T-helper 17 cell (primary cell): ENCODE measurements around the gene MAP2. TPM values are rescaled to one million over a fixed set of nuclear protein-coding genes. Genes with fewer than 3 reads are reported as not detected.
A peak's percentile ranks its signal among the peaks of the same experiment; 100 is the strongest.

Experiments
- ATAC-seq: fragments of 150-1000 bp; cut with Tn5 transposase; 2 replicates; pipeline ENCODE4 v1.10.0; 2021; ENCODE audit warnings: mild to moderate bottlenecking, moderate library complexity
- DNase-seq, 3 donors: peaks; one replicate each; pipeline versions ENCODE4 v3.0.0 to v3.0.0-alpha.2; 2020 to 2021
- H3K9me3 ChIP-seq: one replicate; pipeline ENCODE4 v1.7.0; 2013; ENCODE audit warnings: low read length, mild to moderate bottlenecking; ENCODE audit not compliant: control insufficient read depth, poor library complexity, severe bottlenecking
- H3K27ac Mint-ChIP-seq: one replicate; pipeline ENCODE4 v1.8.0; 2022; ENCODE audit warnings: mild to moderate bottlenecking, moderate library complexity, mixed read lengths
- H3K27me3 Mint-ChIP-seq: one replicate; pipeline ENCODE4 v1.8.0; 2022; ENCODE audit warnings: mixed read lengths
- H3K36me3 Mint-ChIP-seq: one replicate; pipeline ENCODE4 v1.8.0; 2022; ENCODE audit warnings: low read depth, mixed read lengths
- H3K4me1 Mint-ChIP-seq: one replicate; pipeline ENCODE4 v1.8.0; 2022; ENCODE audit warnings: mild to moderate bottlenecking, mixed read lengths
- H3K4me3 Mint-ChIP-seq: one replicate; pipeline ENCODE4 v1.8.0; 2022; ENCODE audit warnings: mild to moderate bottlenecking, moderate library complexity, mixed read lengths
- total RNA-seq, 4 donors: library from RNA in 2 of 4; stranded (reverse) in 2 of 4; gene quantifications; one replicate each; pipeline ENCODE4 v1.2.3 and lab custom pipeline; 2022 to 2026

MAP2 gene
- total RNA-seq, 2 donors from 2014 or later, result 0.17 to 0.94 TPM

DNA sequence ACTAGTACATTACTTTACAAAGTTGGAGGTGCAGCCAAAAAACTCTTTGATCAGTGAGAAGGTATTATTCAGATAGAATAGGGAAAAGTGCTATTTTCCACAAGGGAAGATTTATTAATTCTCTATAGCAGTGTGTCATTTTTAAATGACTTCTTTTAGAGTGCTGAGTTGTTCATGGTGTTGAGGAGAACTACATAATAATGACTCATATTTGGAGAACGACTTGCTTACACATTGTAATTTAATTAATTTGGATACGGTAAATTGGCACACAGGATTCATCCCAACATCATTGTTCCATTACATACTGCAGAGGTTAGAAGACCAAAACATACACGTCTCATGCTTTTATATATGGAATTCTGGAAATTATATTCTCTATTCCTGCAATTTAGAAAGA, 22.1 kb upstream of the MAP2 start:
- Mint-ChIP-seq H3K27ac (no peak overlapping the region), H3K27me3 (no peaks in the 10 kb centered on the region), H3K36me3 (no peaks in the 10 kb centered on the region), H3K4me1 (no peaks in the 10 kb centered on the region), H3K4me3 (no peak overlapping the region)
- no peak for ATAC-seq
- DNase-seq, result no peak
- H3K9me3 ChIP-seq, result no peaks in the 10 kb centered on the region

DNA sequence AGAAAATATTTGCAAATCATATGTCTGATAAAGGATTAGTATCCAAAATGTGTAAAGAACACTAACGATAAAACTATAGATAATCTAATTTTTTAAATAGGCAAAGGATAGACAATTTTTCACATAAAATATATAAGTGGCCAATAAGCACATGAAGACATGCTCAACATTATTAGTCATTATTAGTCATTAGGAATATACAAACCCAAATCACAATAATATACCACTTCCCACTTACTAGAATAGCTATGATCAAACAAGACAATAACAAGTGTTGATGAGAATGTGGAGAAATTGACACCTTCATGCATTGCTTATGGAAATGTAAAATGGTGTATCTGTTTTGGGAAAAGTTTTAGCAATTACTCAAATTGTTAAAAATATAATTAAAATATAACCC, 12.6 kb upstream of the MAP2 start:
- no peaks in the 10 kb centered on the region for H3K36me3 Mint-ChIP-seq
- ATAC-seq, result no peak
- no peaks in the 10 kb centered on the region for H3K4me1 Mint-ChIP-seq
- no peak overlapping the region for H3K27ac Mint-ChIP-seq
- H3K9me3 ChIP-seq, result no peaks in the 10 kb centered on the region
- no peaks in the 10 kb centered on the region for H3K27me3 Mint-ChIP-seq
- H3K4me3 Mint-ChIP-seq, result no peak overlapping the region
- DNase-seq, result no peak

DNA sequence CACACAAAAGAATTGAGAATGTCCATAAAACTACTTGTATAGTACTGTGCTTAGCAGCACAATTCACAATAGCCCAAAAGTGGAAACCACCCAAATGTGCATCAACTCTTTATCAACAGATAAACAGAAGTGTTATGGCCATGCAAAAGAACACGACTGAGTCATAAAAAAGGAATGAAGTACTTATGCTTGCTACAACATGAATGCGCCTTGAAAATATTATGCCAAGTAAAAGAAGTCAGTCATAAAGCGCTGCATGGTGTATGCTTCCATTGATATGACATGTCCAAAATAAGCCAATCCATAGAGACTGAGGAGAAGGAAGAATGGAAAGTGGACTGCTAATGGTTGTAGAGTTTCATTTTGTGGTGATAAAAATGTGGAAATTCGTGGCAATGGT, 12.1 kb upstream of the MAP2 start:
- H3K9me3 ChIP-seq, result no peaks in the 10 kb centered on the region

GRCh38 chr2:209413311-209414014, 10.4 kb upstream of the MAP2 start:
- no peaks in the 10 kb centered on the region for H3K9me3 ChIP-seq
- no peak for ATAC-seq
- H3K4me3 Mint-ChIP-seq, result no peak overlapping the region
- no peak overlapping the region for H3K27ac Mint-ChIP-seq
- no peaks in the 10 kb centered on the region for H3K36me3 Mint-ChIP-seq
- H3K27me3 Mint-ChIP-seq, result no peaks in the 10 kb centered on the region
- H3K4me1 Mint-ChIP-seq, result no peaks in the 10 kb centered on the region
- DNase-seq, result no peak

More for the DNA sequence above, 12.1 kb upstream of the MAP2 start:
- no peaks in the 10 kb centered on the region for H3K27me3 Mint-ChIP-seq
- ATAC-seq (no peak), DNase-seq (no peak)
- H3K27ac Mint-ChIP-seq, result no peak overlapping the region
- no peaks in the 10 kb centered on the region for H3K36me3 Mint-ChIP-seq
- no peak overlapping the region for H3K4me3 Mint-ChIP-seq
- no peaks in the 10 kb centered on the region for H3K4me1 Mint-ChIP-seq

DNA sequence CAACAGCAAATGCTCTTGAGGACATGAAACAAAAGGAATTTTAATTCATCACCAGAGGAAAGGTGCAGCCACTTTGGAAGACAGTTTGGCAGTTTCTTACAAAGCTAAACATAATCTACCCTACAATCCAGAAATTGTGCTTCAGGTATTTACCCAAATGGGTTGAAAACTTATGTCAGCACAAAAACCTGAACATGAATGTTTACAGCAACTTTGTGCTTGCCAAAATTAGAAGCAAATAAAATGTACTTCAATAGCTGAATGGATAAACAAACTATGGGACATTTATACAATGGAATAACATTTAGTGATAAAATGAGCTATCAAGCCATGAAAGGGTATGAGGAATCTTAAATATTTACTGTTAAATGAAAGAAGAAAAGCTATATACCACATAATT, 6.9 kb upstream of the MAP2 start:
- H3K4me3 Mint-ChIP-seq, result no peak overlapping the region
- no peaks in the 10 kb centered on the region for H3K9me3 ChIP-seq
- no peaks in the 10 kb centered on the region for H3K27me3 Mint-ChIP-seq
- H3K4me1 Mint-ChIP-seq, result no peaks in the 10 kb centered on the region
- H3K27ac Mint-ChIP-seq, result no peak overlapping the region
- DNase-seq, result no peak
- no peaks in the 10 kb centered on the region for H3K36me3 Mint-ChIP-seq
- ATAC-seq, result no peak

GRCh38 chr2:209422191-209422754, 1.6 kb upstream of the MAP2 start:
- Mint-ChIP-seq H3K36me3 (peaks cover 2% of the 10 kb centered on the region), H3K4me3 (no peak overlapping the region), H3K27ac (no peak overlapping the region), H3K27me3 (peaks cover 28% of the 10 kb centered on the region), H3K4me1 (peaks cover 11% of the 10 kb centered on the region)
- no peak for ATAC-seq
- no peak for DNase-seq
- no peaks in the 10 kb centered on the region for H3K9me3 ChIP-seq

GRCh38 chr2:209424199-209424701, 403 bp downstream of the MAP2 start:
- Mint-ChIP-seq H3K4me1 (peaks cover 11% of the 10 kb centered on the region), H3K4me3 (peak overlapping the region; percentile 85), H3K36me3 (peaks cover 2% of the 10 kb centered on the region), H3K27ac (no peak overlapping the region), H3K27me3 (peaks cover 28% of the 10 kb centered on the region)
- DNase-seq (no peak), ATAC-seq (peak; percentile 27)
- no peaks in the 10 kb centered on the region for H3K9me3 ChIP-seq

DNA sequence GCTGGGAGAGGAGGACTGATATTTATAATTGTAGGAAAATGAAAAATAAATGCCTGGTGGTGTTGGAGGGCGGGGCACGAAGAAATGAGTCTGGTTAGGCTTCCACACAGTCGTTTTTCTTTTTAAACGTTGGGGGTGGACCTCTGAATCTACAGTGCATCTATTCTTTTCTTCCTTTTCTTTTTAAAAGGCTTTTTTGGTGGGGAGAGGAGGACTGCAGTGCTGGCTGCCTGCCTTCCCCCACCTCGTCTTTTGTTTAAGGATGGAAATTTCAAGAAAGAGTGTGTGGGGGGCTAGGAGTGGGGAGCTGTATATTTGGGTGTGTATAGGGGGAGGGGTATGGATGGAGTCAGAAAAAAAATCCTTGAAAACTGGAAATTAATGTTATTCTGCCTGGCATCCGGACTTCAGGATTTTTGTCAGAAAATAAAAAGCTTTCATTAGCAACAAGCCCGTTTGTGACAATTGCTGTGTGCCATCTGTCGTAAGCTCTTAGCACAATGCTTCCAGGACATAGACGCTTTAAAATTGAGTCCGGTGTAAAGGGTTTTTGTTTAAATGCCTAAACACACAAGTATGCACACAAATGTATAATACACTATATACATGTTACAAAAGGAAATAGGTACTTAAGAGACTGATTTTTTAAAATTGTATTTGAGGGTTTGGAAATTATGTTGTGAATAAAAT, 1.1 kb downstream of the MAP2 start:
- Mint-ChIP-seq H3K27ac (no peak overlapping the region), H3K4me3 (peak overlapping the region; percentile 85), H3K4me1 (peaks cover 11% of the 10 kb centered on the region), H3K36me3 (peaks cover 2% of the 10 kb centered on the region), H3K27me3 (peaks cover 28% of the 10 kb centered on the region)
- DNase-seq (no peak), ATAC-seq (no peak)
- H3K9me3 ChIP-seq, result no peaks in the 10 kb centered on the region

DNA sequence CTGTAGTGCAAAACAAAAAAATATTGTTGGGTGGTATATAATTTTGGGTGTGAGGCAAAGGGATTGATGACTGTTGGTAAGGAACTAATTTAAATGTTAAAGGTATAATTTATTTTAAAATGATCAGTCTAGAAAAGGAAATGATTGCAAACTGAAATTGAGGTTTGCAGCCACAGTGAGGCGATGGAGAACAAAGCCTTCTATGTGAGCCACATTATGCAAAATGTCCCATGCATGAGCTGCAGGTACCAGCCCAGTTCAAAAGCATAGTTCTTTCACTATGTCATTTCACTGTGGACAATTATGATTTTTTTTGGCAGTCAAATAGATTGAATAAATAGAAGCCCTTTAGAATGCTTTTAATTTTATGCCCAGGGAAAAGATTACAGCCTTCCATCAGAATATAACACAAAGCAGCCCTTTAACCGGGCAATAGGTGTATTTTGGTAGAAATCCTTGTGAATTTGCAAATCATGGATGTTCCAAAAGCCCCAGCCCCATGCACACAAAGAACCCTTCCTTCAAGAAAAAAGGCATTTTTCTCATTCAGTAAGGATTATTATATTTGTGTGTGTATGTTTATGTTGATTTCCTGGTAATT, 1.7 kb downstream of the MAP2 start:
- H3K4me3 Mint-ChIP-seq, result no peak overlapping the region
- peaks cover 11% of the 10 kb centered on the region for H3K4me1 Mint-ChIP-seq
- ATAC-seq (no peak), DNase-seq (no peak)
- H3K27me3 Mint-ChIP-seq, result peaks cover 28% of the 10 kb centered on the region
- H3K27ac Mint-ChIP-seq, result no peak overlapping the region
- H3K36me3 Mint-ChIP-seq, result peaks cover 2% of the 10 kb centered on the region
- no peaks in the 10 kb centered on the region for H3K9me3 ChIP-seq

DNA sequence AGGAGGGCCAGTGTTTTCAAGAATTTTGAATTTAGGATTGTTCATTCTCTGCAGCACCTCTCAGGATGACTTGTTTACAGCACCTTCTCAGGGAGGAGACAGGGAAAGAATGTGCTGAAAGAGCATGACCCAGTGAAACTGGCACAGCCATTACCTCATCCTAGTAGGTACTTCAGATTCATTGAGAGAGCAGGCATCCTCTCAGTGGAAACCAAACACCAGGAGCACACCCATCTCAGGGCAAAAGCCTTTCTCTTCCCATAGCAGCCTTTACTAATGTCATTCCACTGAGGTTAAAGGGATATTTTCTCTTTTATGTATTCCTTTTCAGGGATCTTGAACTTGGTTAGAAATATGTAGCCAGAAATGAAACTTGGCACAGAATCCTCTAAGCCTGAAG, 2.6 kb downstream of the MAP2 start:
- Mint-ChIP-seq H3K4me1 (peaks cover 11% of the 10 kb centered on the region), H3K4me3 (no peak overlapping the region), H3K27ac (no peak overlapping the region), H3K36me3 (peaks cover 2% of the 10 kb centered on the region), H3K27me3 (peaks cover 28% of the 10 kb centered on the region)
- DNase-seq (no peak), ATAC-seq (no peak)
- no peaks in the 10 kb centered on the region for H3K9me3 ChIP-seq

GRCh38 chr2:209431701-209432100, 7.9 kb downstream of the MAP2 start:
- Mint-ChIP-seq H3K27me3 (peaks cover 5% of the 10 kb centered on the region), H3K36me3 (no peaks in the 10 kb centered on the region), H3K4me1 (no peaks in the 10 kb centered on the region), H3K4me3 (no peak overlapping the region), H3K27ac (no peak overlapping the region)
- no peak for DNase-seq
- ATAC-seq, result no peak
- H3K9me3 ChIP-seq, result no peaks in the 10 kb centered on the region

DNA sequence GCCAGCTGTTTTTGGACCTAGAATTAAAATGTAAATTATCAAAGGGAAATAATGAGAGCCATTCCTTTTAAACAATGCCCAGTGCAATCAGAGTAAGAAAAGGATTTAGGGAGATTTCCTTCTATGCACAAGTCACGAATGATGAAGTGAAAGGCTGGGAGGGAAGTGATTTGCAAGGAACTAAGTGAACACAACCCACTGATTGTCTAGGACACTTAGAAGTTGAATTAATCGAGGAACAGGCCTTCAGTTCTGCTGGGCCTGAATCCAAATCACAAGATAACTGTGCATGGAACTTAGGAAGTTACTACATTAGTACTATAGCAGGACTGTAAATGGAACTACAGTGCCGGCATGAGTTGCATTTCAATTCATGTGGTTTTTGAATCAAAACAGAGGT, 17.7 kb downstream of the MAP2 start:
- no peaks in the 10 kb centered on the region for H3K27me3 Mint-ChIP-seq
- H3K9me3 ChIP-seq, result no peaks in the 10 kb centered on the region
- no peaks in the 10 kb centered on the region for H3K36me3 Mint-ChIP-seq
- no peak overlapping the region for H3K4me3 Mint-ChIP-seq
- no peak for DNase-seq
- no peak for ATAC-seq
- no peak overlapping the region for H3K27ac Mint-ChIP-seq
- no peaks in the 10 kb centered on the region for H3K4me1 Mint-ChIP-seq

DNA sequence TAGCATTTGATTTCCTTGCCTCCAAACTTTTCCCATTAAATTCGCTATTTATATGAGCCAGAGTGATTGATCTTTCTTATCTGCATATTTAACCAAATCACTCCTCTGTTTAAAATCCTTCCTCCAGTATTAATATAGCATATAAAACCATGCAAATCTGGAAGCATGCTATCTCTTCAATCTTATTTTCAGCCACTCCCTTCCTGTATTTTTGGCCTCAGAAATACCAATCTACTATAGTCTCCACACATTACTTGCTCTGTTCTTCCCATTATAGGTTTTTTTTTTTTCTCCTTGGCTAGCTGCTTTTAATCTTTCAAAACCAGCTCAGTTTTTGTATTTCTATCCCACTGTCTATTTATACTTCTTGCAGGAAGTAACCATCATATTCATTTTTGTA, 19.1 kb downstream of the MAP2 start:
- ATAC-seq (no peak), DNase-seq (no peak)
- Mint-ChIP-seq H3K27me3 (no peaks in the 10 kb centered on the region), H3K4me1 (no peaks in the 10 kb centered on the region), H3K36me3 (no peaks in the 10 kb centered on the region), H3K27ac (no peak overlapping the region), H3K4me3 (no peak overlapping the region)
- no peaks in the 10 kb centered on the region for H3K9me3 ChIP-seq
